ENCODE results near the gene PLK5.

The PLK5 gene

GRCh38 chr19:1580957-1581356 is 57.1 kb downstream of the PLK5 start:
- no peak for DNase-seq (ENCODE audit: low read depth in 1 of 2, low spot score in 1 of 2)
- TF ChIP-seq REST (IDR thresholded peaks at IDR 0.05; ENCODE audit: insufficient replicate concordance, low read depth) (no peak), CTCF (IDR thresholded peaks at IDR 0.05; ENCODE audit: insufficient read depth, low read length) (no peak), GABPA (IDR thresholded peaks at IDR 0.05; ENCODE audit: low read depth) (no peak), SPI1 (IDR thresholded peaks at IDR 0.05; ENCODE audit: borderline replicate concordance, low read depth) (no peak), POLR2AphosphoS5 (IDR thresholded peaks at IDR 0.05; ENCODE audit: low read depth) (no peak)
- no peak overlapping the region for H3K27ac ChIP-seq (replicated peaks)
- no peak overlapping the region for H3K4me3 ChIP-seq (replicated peaks; ENCODE audit: insufficient read depth, low read length)
- no peaks in the 10 kb centered on the region for H3K27me3 ChIP-seq (ENCODE audit: insufficient read depth, poor library complexity, severe bottlenecking)

GRCh38 chr19:1582201-1582600 is 58.3 kb downstream of the PLK5 start:
- Histone ChIP-seq H3K4me3 (replicated peaks; ENCODE audit: insufficient read depth, low read length) (no peak overlapping the region), H3K27me3 (ENCODE audit: insufficient read depth, poor library complexity, severe bottlenecking) (no peaks in the 10 kb centered on the region), H3K27ac (replicated peaks) (no peak overlapping the region)
- no peak for DNase-seq (ENCODE audit: low read depth in 1 of 2, low spot score in 1 of 2)
- no peak for TF ChIP-seq REST (IDR thresholded peaks at IDR 0.05; ENCODE audit: insufficient replicate concordance, low read depth)
- TF ChIP-seq SPI1 (IDR thresholded peaks at IDR 0.05; ENCODE audit: borderline replicate concordance, low read depth): no peak
- no peak for TF ChIP-seq POLR2AphosphoS5 (IDR thresholded peaks at IDR 0.05; ENCODE audit: low read depth)
- TF ChIP-seq GABPA (IDR thresholded peaks at IDR 0.05; ENCODE audit: low read depth): no peak
- TF ChIP-seq CTCF (IDR thresholded peaks at IDR 0.05; ENCODE audit: insufficient read depth, low read length): no peak

- no peak overlapping the region for H3K27ac ChIP-seq (replicated peaks)
- H3K27me3 ChIP-seq (ENCODE audit: insufficient read depth, poor library complexity, severe bottlenecking): no peaks in the 10 kb centered on the region
- TF ChIP-seq REST (IDR thresholded peaks at IDR 0.05; ENCODE audit: insufficient replicate concordance, low read depth) (no peak), POLR2AphosphoS5 (IDR thresholded peaks at IDR 0.05; ENCODE audit: low read depth) (peak; percentile 10; the same call in 1 of the 2 replicates)
- no peak overlapping the region for H3K4me3 ChIP-seq (replicated peaks; ENCODE audit: insufficient read depth, low read length)
- no peak for DNase-seq (ENCODE audit: low read depth in 1 of 2, low spot score in 1 of 2)
Observed at GRCh38 chr19:1584500-1585242, 60.8 kb downstream of the PLK5 start.

Data from HL-60 (cell line).